Endothelial cell of umbilical vein (primary cell): Measurements from ENCODE around the gene PROB1.

Experiments
- POLR2AphosphoS5 ChIP-seq: IDR thresholded peaks from 2 replicates; pipeline ENCODE4 v1.6.1; 2012; ENCODE audit warnings: low read depth, mild to moderate bottlenecking, control low read depth, low read length, moderate library complexity; ENCODE audit not compliant: insufficient read depth
- TF ChIP-seq, protein P1 (sequence below): IDR thresholded peaks from 2 replicates; pipeline ENCODE4 v1.6.1; 2011; ENCODE audit not compliant: insufficient read depth, insufficient read length
- TF ChIP-seq, protein P2 (sequence below), 2 donors: IDR thresholded peaks; 1 replicate in 1 of 2; 2 replicates in 1 of 2; pipeline ENCODE4 v1.5.1; 2011; ENCODE audit warnings: low read length in 2 of 2, mild to moderate bottlenecking in 2 of 2, moderate library complexity in 2 of 2, control low read depth in 1 of 2, inconsistent platforms in 1 of 2, low read depth in 1 of 2; ENCODE audit not compliant: insufficient read depth in 1 of 2; ENCODE audit errors: extremely low read depth in 1 of 2

DNA sequence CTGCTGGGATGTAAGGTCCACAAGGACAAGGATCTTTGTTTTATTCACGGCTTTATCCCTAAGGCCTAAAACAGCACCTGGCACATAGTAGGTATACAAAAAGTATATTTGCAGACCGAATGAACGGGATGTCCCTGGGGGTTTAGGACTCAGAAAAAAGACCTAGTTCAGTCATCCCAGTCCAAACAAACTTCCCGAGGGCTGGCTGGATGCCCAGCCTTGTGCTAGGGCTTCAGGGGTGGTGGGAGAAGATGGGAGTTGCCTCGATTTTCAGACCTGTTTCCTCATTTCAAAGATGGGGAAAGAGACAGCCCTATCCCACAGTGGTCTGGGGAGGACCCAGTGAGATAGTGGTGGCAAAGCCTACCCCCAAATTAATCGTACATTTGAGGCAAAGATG, 3.0 kb upstream of the PROB1 start:
- TF ChIP-seq, protein P1, sequence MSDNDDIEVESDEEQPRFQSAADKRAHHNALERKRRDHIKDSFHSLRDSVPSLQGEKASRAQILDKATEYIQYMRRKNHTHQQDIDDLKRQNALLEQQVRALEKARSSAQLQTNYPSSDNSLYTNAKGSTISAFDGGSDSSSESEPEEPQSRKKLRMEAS = no peak
- TF ChIP-seq, protein P2, sequence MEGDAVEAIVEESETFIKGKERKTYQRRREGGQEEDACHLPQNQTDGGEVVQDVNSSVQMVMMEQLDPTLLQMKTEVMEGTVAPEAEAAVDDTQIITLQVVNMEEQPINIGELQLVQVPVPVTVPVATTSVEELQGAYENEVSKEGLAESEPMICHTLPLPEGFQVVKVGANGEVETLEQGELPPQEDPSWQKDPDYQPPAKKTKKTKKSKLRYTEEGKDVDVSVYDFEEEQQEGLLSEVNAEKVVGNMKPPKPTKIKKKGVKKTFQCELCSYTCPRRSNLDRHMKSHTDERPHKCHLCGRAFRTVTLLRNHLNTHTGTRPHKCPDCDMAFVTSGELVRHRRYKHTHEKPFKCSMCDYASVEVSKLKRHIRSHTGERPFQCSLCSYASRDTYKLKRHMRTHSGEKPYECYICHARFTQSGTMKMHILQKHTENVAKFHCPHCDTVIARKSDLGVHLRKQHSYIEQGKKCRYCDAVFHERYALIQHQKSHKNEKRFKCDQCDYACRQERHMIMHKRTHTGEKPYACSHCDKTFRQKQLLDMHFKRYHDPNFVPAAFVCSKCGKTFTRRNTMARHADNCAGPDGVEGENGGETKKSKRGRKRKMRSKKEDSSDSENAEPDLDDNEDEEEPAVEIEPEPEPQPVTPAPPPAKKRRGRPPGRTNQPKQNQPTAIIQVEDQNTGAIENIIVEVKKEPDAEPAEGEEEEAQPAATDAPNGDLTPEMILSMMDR (IDR thresholded peaks at IDR 0.05; ENCODE audit: extremely low read depth in 1 of 2, insufficient read depth in 1 of 2, low read depth in 1 of 2, low read length in 2 of 2) = no peak
- no peak for TF ChIP-seq POLR2AphosphoS5
